Neural progenitor cell (in vitro differentiated cells): ENCODE measurements around the gene TBC1D32. TPM values are rescaled to one million over a fixed set of nuclear protein-coding genes. Genes with fewer than 3 reads are reported as not detected.

Experiments used
- DNase-seq: peaks from one replicate; pipeline ENCODE4 v3.0.0-alpha.2; 2016; ENCODE audit warnings: low spot score
- H2AFZ ChIP-seq: fragments of 200-600 bp; sonication (generic); replicated peaks from 2 replicates; pipeline ENCODE4 v1.6.1; 2016; ENCODE audit warnings: antibody characterized with exemption
- H3F3A ChIP-seq: fragments of 200-600 bp; sonication (generic); 2 replicates; pipeline ENCODE4 v1.6.1; 2016; ENCODE audit warnings: antibody characterized with exemption, low read depth
- H3K27ac ChIP-seq: fragments of 200-600 bp; sonication (generic); 2 replicates; pipeline ENCODE4 v1.5.1; 2016; ENCODE audit warnings: mild to moderate bottlenecking
- H3K27me3 ChIP-seq: fragments of 200-600 bp; sonication (generic); 2 replicates; pipeline ENCODE4 v1.6.1; 2016; ENCODE audit warnings: mild to moderate bottlenecking, moderate library complexity
- H3K36me3 ChIP-seq: fragments of 200-600 bp; sonication (generic); 2 replicates; pipeline ENCODE4 v1.5.1; 2016
- H3K4me1 ChIP-seq: fragments of 200-600 bp; sonication (generic); 2 replicates; pipeline ENCODE4 v1.6.1; 2016; ENCODE audit warnings: mixed run types
- H3K4me2 ChIP-seq: fragments of 200-600 bp; sonication (generic); 2 replicates; pipeline ENCODE4 v1.6.1; 2016
- H3K4me3 ChIP-seq: fragments of 200-600 bp; sonication (generic); 2 replicates; pipeline ENCODE4 v1.5.1; 2016
- H3K79me2 ChIP-seq: fragments of 200-600 bp; sonication (generic); 2 replicates; pipeline ENCODE4 v1.6.1; 2016; ENCODE audit warnings: low read depth
- H3K9ac ChIP-seq: fragments of 200-600 bp; sonication (generic); 2 replicates; pipeline ENCODE4 v1.6.1; 2016
- H3K9me3 ChIP-seq: fragments of 200-600 bp; sonication (generic); 2 replicates; pipeline ENCODE4 v1.5.1; 2016; ENCODE audit warnings: low read depth
- H4K20me1 ChIP-seq: fragments of 200-600 bp; sonication (generic); 2 replicates; pipeline ENCODE4 v1.6.1; 2016; ENCODE audit warnings: low read depth
- H3K27ac Mint-ChIP-seq: 3 replicates; pipeline ENCODE4 v1.8.0; 2021; ENCODE audit warnings: mixed read lengths
- H3K27me3 Mint-ChIP-seq: 2 replicates; pipeline ENCODE4 v1.8.0; 2022; ENCODE audit warnings: low read depth, mild to moderate bottlenecking, inconsistent platforms, moderate library complexity, mixed read lengths; ENCODE audit not compliant: insufficient read depth
- H3K36me3 Mint-ChIP-seq: 3 replicates; pipeline ENCODE4 v1.8.0; 2021; ENCODE audit warnings: mixed read lengths
- H3K4me1 Mint-ChIP-seq: 3 replicates; pipeline ENCODE4 v1.8.0; 2021; ENCODE audit warnings: mixed read lengths
- H3K4me3 Mint-ChIP-seq: 3 replicates; pipeline ENCODE4 v1.8.0; 2021; ENCODE audit warnings: mild to moderate bottlenecking, moderate library complexity, mixed read lengths
- H3K9me3 Mint-ChIP-seq: 3 replicates; pipeline ENCODE4 v1.8.0; 2020; ENCODE audit warnings: mixed read lengths
- CTCF ChIP-seq: fragments of 200-600 bp; sonication (generic); IDR thresholded peaks from 2 replicates; pipeline ENCODE4 v1.5.1; 2017; ENCODE audit warnings: antibody characterized with exemption, mild to moderate bottlenecking
- EZH2 ChIP-seq: fragments of 200-600 bp; sonication (generic); IDR thresholded peaks from 2 replicates; pipeline ENCODE4 v1.6.1; 2017; ENCODE audit warnings: antibody characterized with exemption, mild to moderate bottlenecking, moderate library complexity
- EZH2phosphoT487 ChIP-seq: fragments of 200-600 bp; sonication (generic); IDR thresholded peaks from 2 replicates; pipeline ENCODE4 v1.6.1; 2017; ENCODE audit warnings: antibody characterized with exemption
- total RNA-seq: library from RNA; depleted of rRNA; stranded (reverse); fragments of >200 nt; gene quantifications from 2 replicates; pipeline ENCODE4 v1.2.3, GENCODE V29; 2015; ENCODE audit warnings: low replicate concordance

Gene TBC1D32
- total RNA-seq, 1 donor from 2014 or later = 29.7 TPM

DNA sequence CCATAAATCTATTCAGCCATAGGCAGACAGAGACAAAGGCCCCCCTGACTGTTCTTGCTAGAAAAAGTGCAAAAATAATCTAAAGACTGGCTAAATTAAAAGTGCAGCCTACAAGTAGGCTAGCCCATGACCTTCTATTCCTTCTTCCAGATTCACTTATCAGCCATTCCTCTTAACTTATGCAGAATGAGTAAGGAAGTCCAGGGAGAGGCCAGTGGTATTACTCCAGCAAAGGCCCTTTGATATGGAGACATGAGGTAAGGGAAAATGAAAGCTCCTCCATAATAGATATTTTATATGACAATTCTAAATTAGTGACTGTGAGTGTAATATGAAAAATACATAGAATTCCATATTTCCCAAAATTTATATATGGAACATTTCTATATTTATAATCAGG lies 199.4 kb downstream of the TBC1D32 start:
- Histone ChIP-seq H3K4me3 (no peak overlapping the region), H3K27ac (no peak overlapping the region), H3K4me1 (peaks cover 5% of the 10 kb centered on the region), H4K20me1 (no peaks in the 10 kb centered on the region), H3F3A (no peaks in the 10 kb centered on the region), H3K36me3 (no peaks in the 10 kb centered on the region), H3K9ac (no peak overlapping the region), H3K4me2 (no peak overlapping the region), H3K27me3 (no peaks in the 10 kb centered on the region), H2AFZ (no peak overlapping the region), H3K79me2 (no peaks in the 10 kb centered on the region), H3K9me3 (no peaks in the 10 kb centered on the region)
- Mint-ChIP-seq H3K27ac (no peak overlapping the region), H3K36me3 (no peaks in the 10 kb centered on the region), H3K9me3 (no peaks in the 10 kb centered on the region), H3K4me1 (peaks cover 8% of the 10 kb centered on the region), H3K27me3 (no peaks in the 10 kb centered on the region), H3K4me3 (no peak overlapping the region)
- DNase-seq = no peak
- no peak for TF ChIP-seq EZH2
- TF ChIP-seq CTCF = no peak
- no peak for TF ChIP-seq EZH2phosphoT487

GRCh38 chr6:121124600-121124999 lies 209.7 kb downstream of the TBC1D32 start:
- H3K4me2 ChIP-seq = no peak overlapping the region
- no peaks in the 10 kb centered on the region for H3F3A ChIP-seq
- H3K79me2 ChIP-seq = no peaks in the 10 kb centered on the region
- H3K4me3 ChIP-seq = no peak overlapping the region
- H3K27me3 Mint-ChIP-seq = no peaks in the 10 kb centered on the region
- no peak overlapping the region for H3K9ac ChIP-seq
- no peaks in the 10 kb centered on the region for H3K9me3 ChIP-seq
- H3K36me3 Mint-ChIP-seq = peaks cover 13% of the 10 kb centered on the region
- TF ChIP-seq EZH2 = no peak
- H3K36me3 ChIP-seq = peaks cover 13% of the 10 kb centered on the region
- no peaks in the 10 kb centered on the region for H3K4me1 ChIP-seq
- no peak overlapping the region for H3K27ac Mint-ChIP-seq
- peaks cover 10% of the 10 kb centered on the region for H3K9me3 Mint-ChIP-seq
- no peak overlapping the region for H3K4me3 Mint-ChIP-seq
- no peak overlapping the region for H2AFZ ChIP-seq
- no peaks in the 10 kb centered on the region for H3K27me3 ChIP-seq
- DNase-seq = no peak
- no peaks in the 10 kb centered on the region for H3K4me1 Mint-ChIP-seq
- H4K20me1 ChIP-seq = no peaks in the 10 kb centered on the region
- H3K27ac ChIP-seq = no peak overlapping the region

GRCh38 chr6:121112356-121112755 lies 221.9 kb downstream of the TBC1D32 start:
- no peaks in the 10 kb centered on the region for H3K9me3 Mint-ChIP-seq
- H3K79me2 ChIP-seq = no peaks in the 10 kb centered on the region
- no peaks in the 10 kb centered on the region for H3K36me3 ChIP-seq
- H3K4me3 Mint-ChIP-seq = no peak overlapping the region
- no peak overlapping the region for H3K27ac Mint-ChIP-seq
- H3K4me2 ChIP-seq = no peak overlapping the region
- TF ChIP-seq CTCF (no peak), EZH2phosphoT487 (no peak), EZH2 (no peak)
- no peaks in the 10 kb centered on the region for H4K20me1 ChIP-seq
- H3K36me3 Mint-ChIP-seq = no peaks in the 10 kb centered on the region
- no peak overlapping the region for H3K9ac ChIP-seq
- H3K27ac ChIP-seq = no peak overlapping the region
- DNase-seq = no peak
- H3K4me1 Mint-ChIP-seq = no peaks in the 10 kb centered on the region
- H3F3A ChIP-seq = no peaks in the 10 kb centered on the region
- H3K4me1 ChIP-seq = no peaks in the 10 kb centered on the region
- no peaks in the 10 kb centered on the region for H3K9me3 ChIP-seq
- H3K4me3 ChIP-seq = no peak overlapping the region
- no peak overlapping the region for H2AFZ ChIP-seq
- H3K27me3 Mint-ChIP-seq = no peaks in the 10 kb centered on the region
- no peaks in the 10 kb centered on the region for H3K27me3 ChIP-seq

DNA sequence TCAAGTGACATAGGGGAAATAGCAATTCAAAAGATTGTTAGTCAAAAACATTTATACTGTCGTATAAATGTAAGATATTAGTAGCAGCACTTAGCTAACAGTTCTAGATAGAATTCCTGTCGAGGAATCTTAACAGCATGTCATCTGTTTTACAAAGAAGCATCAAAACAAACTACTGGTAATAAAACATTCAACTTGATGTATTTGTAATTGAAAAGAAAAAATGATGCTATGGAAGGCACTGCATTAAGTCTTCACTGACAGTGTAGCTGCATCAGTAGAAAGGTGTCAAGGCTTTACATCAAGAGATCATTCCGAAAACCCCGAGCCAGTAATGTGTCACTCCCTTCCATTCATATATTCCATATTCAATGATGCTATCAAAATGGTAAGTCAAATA lies 223.5 kb downstream of the TBC1D32 start:
- Histone ChIP-seq H3K4me1 (no peaks in the 10 kb centered on the region), H3K27me3 (no peaks in the 10 kb centered on the region), H4K20me1 (no peaks in the 10 kb centered on the region), H2AFZ (no peak overlapping the region), H3K27ac (no peak overlapping the region), H3K4me3 (no peak overlapping the region), H3K4me2 (no peak overlapping the region), H3K36me3 (no peaks in the 10 kb centered on the region), H3K9me3 (no peaks in the 10 kb centered on the region), H3K9ac (no peak overlapping the region), H3F3A (no peaks in the 10 kb centered on the region), H3K79me2 (no peaks in the 10 kb centered on the region)
- no peak for DNase-seq
- no peak overlapping the region for H3K27ac Mint-ChIP-seq
- TF ChIP-seq CTCF (no peak), EZH2 (no peak), EZH2phosphoT487 (no peak)
- H3K4me1 Mint-ChIP-seq = no peaks in the 10 kb centered on the region
- no peaks in the 10 kb centered on the region for H3K36me3 Mint-ChIP-seq
- no peaks in the 10 kb centered on the region for H3K27me3 Mint-ChIP-seq
- no peaks in the 10 kb centered on the region for H3K9me3 Mint-ChIP-seq
- no peak overlapping the region for H3K4me3 Mint-ChIP-seq
